Gastroesophageal sphincter (tissue), 4 donors: ENCODE measurements around the gene DOCK7. TPM values are rescaled to one million over a fixed set of nuclear protein-coding genes. Genes with fewer than 3 reads are reported as not detected.
"Not testable (repeated sequence)": the region's sequence is repeated elsewhere in the genome, so short reads cannot be mapped to it uniquely, and the experiment has no call there.

Experiments used
- ATAC-seq: fragments of 150-250 bp; one replicate; pipeline ENCODE4 v1.9.1; 2016; ENCODE audit warnings: mild to moderate bottlenecking, moderate library complexity
- H3K27ac ChIP-seq, 4 donors: fragments of 200-600 bp; sonication (generic) in 3 of 4; 1 replicate in 3 of 4; 2 replicates in 1 of 4; pipeline ENCODE4 v1.5.1; 2016 to 2019
- H3K27me3 ChIP-seq: fragments of 200-600 bp; sonication (generic); one replicate; pipeline ENCODE4 v1.5.1; 2019
- H3K36me3 ChIP-seq, 2 donors: fragments of 200-600 bp; sonication (generic); one replicate each; pipeline ENCODE4 v1.5.1; 2019; ENCODE audit warnings: control low read depth in 1 of 2
- H3K4me1 ChIP-seq, 3 donors: fragments of 200-600 bp; sonication (generic); 1 replicate in 2 of 3; 2 replicates in 1 of 3; pipeline ENCODE4 v1.5.1; 2016 to 2019; ENCODE audit warnings: control low read depth in 2 of 3
- H3K4me3 ChIP-seq, 2 donors: fragments of 200-600 bp; sonication (generic); one replicate each; pipeline ENCODE4 v1.5.1; 2019; ENCODE audit warnings: mild to moderate bottlenecking in 1 of 2, moderate library complexity in 1 of 2
- H3K9me3 ChIP-seq, 3 donors: fragments of 200-600 bp; sonication (generic); one replicate each; pipeline ENCODE4 v1.5.1; 2017 to 2019; ENCODE audit warnings: control low read depth in 2 of 3
- EP300 ChIP-seq: sonication (generic); formaldehyde crosslinking; IDR thresholded peaks from one replicate; pipeline ENCODE4 v1.6.1; 2017; ENCODE audit warnings: antibody characterized with exemption, mild to moderate bottlenecking
- POLR2A ChIP-seq, 2 donors: fragments of 450-650 bp; IDR thresholded peaks; one replicate each; pipeline ENCODE4 v1.6.1; 2017; ENCODE audit warnings: antibody characterized with exemption in 2 of 2, mild to moderate bottlenecking in 2 of 2, moderate library complexity in 1 of 2
- POLR2AphosphoS5 ChIP-seq: sonication (generic); formaldehyde crosslinking; IDR thresholded peaks from one replicate; pipeline ENCODE4 v1.6.1; 2017; ENCODE audit warnings: antibody characterized with exemption
- WGBS, 2 donors: methylation state at CpG; one replicate each; pipeline ENCODE4 v1.1.5; 2018; ENCODE audit warnings: low coverage in 1 of 2; 5-methylcytosine and 5-hydroxymethylcytosine counted together
- total RNA-seq, 4 donors: library from RNA; depleted of rRNA; stranded (reverse); fragments of >200 nt; gene quantifications; one replicate each; pipeline ENCODE4 v1.1.0, GENCODE V29; 2016
- TF ChIP-seq, protein P1 (sequence below), 4 experiments: fragments of 200-600 bp in 2 of 4; fragments of 450-650 bp in 2 of 4; sonication (generic) in 1 of 4; IDR thresholded peaks; one replicate each; pipeline ENCODE4 v1.5.1; 2017 to 2019; ENCODE audit warnings: antibody characterized with exemption in 4 of 4, mild to moderate bottlenecking in 2 of 4, moderate library complexity in 2 of 4

The DOCK7 gene
- total RNA-seq, 4 donors from 2014 or later = 30.2 to 50.7 (median 36.2) TPM

DNA sequence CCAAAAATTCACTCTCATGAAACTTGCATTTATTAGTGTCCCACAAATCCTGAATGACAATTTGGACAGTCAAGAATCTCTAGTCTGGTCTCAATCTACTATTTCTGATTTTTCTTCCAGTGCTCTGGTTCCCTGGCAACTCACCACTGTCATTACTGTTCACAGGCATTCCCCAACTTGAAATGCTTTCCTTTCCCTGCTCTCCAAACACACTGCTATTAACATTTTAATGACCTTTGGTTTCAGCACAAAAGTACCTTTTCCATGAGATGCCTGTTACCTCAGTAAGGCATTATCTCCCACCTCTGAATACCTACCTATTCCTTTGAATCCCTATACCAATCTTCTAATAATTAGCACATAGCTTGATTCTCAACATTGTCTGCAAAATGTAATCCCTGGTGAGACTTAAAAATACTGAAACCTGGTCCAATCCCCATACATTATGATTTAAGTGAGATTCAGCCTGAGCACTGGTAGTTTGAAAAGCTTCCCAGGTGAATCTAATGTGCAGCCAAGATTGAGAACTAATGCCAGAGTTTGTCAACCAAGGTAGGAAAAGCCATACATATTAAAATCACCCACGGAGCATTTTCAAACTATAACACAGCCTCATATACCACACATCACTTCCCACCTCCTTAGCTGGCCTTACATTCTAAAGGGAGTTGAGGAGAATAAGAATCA is 102.6 kb downstream of the DOCK7 start:
- Histone ChIP-seq H3K9me3 (no peaks in the 10 kb centered on the region), H3K27me3 (no peaks in the 10 kb centered on the region), H3K36me3 (peaks cover 0 to 18% of the 10 kb centered on the region in 2 donors), H3K27ac (no peak overlapping the region), H3K4me3 (no peak overlapping the region), H3K4me1 (no peaks in the 10 kb centered on the region)
- no peak for ATAC-seq
- TF ChIP-seq POLR2AphosphoS5 = no peak
- no peak for TF ChIP-seq POLR2A (IDR thresholded peaks at IDR 0.05)
- TF ChIP-seq EP300 = no peak
- TF ChIP-seq, protein P1, sequence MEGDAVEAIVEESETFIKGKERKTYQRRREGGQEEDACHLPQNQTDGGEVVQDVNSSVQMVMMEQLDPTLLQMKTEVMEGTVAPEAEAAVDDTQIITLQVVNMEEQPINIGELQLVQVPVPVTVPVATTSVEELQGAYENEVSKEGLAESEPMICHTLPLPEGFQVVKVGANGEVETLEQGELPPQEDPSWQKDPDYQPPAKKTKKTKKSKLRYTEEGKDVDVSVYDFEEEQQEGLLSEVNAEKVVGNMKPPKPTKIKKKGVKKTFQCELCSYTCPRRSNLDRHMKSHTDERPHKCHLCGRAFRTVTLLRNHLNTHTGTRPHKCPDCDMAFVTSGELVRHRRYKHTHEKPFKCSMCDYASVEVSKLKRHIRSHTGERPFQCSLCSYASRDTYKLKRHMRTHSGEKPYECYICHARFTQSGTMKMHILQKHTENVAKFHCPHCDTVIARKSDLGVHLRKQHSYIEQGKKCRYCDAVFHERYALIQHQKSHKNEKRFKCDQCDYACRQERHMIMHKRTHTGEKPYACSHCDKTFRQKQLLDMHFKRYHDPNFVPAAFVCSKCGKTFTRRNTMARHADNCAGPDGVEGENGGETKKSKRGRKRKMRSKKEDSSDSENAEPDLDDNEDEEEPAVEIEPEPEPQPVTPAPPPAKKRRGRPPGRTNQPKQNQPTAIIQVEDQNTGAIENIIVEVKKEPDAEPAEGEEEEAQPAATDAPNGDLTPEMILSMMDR (IDR thresholded peaks at IDR 0.05) = no peak
- 33 to 42% methylated on average over 1 of the region's 1 CpG for WGBS, 2 donors

DNA sequence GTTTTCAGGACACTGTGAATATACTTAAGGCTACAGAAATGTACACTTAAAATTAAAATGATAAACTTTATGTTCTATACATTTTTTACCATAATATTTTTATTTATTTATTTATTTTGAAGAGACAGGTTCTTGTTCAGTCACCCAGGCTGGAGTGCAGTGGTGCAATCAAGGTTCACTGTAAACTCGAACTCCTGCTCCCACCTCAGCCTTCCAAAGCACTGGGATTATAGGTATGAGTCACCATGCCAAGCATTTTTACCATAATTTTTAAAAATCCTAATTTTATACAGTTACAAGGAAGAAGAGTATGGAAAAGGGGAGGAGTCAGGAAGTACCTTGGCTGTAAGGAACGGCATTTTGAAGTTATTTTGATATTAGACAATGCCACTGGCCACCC is 114.5 kb downstream of the DOCK7 start:
- ATAC-seq = no peak
- H3K4me1 ChIP-seq = no peaks in the 10 kb centered on the region
- TF ChIP-seq, protein P1 (IDR thresholded peaks at IDR 0.05) = no peak
- TF ChIP-seq POLR2AphosphoS5 = no peak
- TF ChIP-seq POLR2A (IDR thresholded peaks at IDR 0.05) = no peak
- TF ChIP-seq EP300 = no peak
- no peak overlapping the region for H3K4me3 ChIP-seq
- peaks cover 0 to 8% (median 0%) of the 10 kb centered on the region in 3 donors for H3K9me3 ChIP-seq
- peaks cover 0 to 69% of the 10 kb centered on the region in 2 donors for H3K36me3 ChIP-seq
- WGBS, 2 donors = 27 to 57% methylated on average over 1 to 2 of the region's 2 CpGs
- H3K27ac ChIP-seq = no peak overlapping the region
- no peaks in the 10 kb centered on the region for H3K27me3 ChIP-seq

DNA sequence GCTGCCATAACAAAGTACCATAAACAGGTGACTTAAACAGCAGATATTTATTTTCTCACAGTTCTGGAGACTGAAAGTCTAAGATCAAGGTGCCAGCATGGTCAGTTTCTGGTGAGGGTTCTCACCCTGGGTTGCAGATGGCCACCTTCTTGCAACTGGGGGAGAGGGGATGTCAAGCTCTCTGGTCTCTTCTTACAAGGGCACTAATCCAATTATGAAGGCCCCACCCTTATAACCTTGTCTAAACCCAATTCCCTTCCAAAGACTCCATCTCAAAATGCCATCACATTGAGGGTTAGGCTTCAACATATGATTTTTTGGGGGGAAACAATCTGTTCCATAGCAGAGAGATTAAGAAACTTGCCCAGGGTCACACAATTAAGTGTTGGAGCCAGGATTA is 115.7 kb downstream of the DOCK7 start:
- no peak overlapping the region for H3K27ac ChIP-seq
- H3K4me1 ChIP-seq = no peaks in the 10 kb centered on the region
- no peaks in the 10 kb centered on the region for H3K27me3 ChIP-seq
- H3K4me3 ChIP-seq = no peak overlapping the region
- H3K9me3 ChIP-seq = peaks cover 0 to 17% (median 0%) of the 10 kb centered on the region in 3 donors
- H3K36me3 ChIP-seq = peaks cover 0 to 60% of the 10 kb centered on the region in 2 donors
- no peak for TF ChIP-seq POLR2A (IDR thresholded peaks at IDR 0.05)
- TF ChIP-seq POLR2AphosphoS5 = no peak
- TF ChIP-seq EP300 = no peak
- TF ChIP-seq, protein P1 (IDR thresholded peaks at IDR 0.05) = no peak
- ATAC-seq = no peak

DNA sequence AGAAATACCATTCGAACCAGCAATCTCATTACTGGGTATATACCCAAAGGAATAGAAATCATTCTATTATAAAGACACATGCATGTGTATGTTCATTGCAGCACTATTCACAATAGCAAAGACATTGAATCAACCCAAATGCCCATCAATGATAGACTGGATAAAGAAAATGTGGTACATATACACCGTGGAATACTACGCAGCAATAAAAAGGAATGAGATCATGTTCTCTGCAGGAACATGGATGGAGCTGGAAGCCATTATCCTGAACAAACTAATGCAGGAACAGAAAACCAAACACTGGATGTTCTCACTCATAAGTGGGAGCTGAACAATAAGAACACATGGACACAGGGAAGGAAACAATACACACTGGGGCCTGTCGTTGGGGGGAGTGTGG is 116.7 kb downstream of the DOCK7 start:
- not testable (repeated sequence) for H3K4me1 ChIP-seq, H3K27ac ChIP-seq, H3K4me3 ChIP-seq, ATAC-seq, H3K27me3 ChIP-seq
- WGBS, 2 donors = 99 to 100% methylated on average over 4 of the region's 4 CpGs
- peaks cover 0 to 21% (median 0%) of the 10 kb centered on the region in 3 donors for H3K9me3 ChIP-seq
- peaks cover 0 to 61% of the 10 kb centered on the region in 2 donors for H3K36me3 ChIP-seq

DNA sequence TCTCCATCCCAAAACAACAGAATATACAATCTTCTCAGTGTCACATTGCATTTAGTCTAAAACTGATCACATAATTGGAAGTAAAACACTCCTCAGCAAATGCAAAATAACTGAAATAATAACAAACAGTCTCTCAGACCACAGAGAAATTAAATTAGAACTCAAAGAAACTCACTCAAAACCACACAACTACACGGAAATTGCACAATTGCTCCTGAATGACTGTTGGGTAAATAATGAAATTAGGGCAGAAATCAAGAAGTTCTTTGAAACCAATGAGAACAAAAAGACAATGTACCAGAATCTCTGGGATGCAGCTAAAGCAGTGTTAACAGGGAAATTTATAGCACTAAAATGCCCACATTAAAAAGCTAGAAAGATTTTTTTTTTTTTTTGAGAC is 120.3 kb downstream of the DOCK7 start:
- not testable (repeated sequence) for H3K27me3 ChIP-seq, H3K27ac ChIP-seq, ATAC-seq, H3K4me1 ChIP-seq, H3K4me3 ChIP-seq
- WGBS, 2 donors = 67 to 82% methylated on average over 1 of the region's 1 CpG
- Histone ChIP-seq H3K36me3 (peaks cover 0 to 28% of the 10 kb centered on the region in 2 donors), H3K9me3 (peaks cover 0 to 21% (median 0%) of the 10 kb centered on the region in 3 donors)

DNA sequence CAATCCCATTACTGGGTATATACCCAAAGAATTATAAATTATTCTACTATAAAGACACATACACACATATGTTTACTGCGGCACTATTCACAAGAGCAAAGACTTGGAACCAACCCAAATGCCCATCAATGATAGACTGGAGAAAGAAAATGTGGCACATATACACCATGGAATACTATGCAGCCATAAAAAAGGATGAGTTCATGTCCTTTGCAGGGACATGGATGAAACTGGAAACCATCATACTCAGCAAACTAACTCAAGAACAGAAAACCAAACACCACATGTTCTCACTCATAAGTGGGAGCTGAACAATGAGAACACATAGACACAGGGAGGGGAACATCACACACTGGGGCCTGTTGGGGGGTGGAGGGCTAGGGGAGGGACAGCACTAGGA is 121.0 kb downstream of the DOCK7 start:
- not testable (repeated sequence) for H3K27ac ChIP-seq, H3K27me3 ChIP-seq, ATAC-seq, H3K4me1 ChIP-seq, H3K4me3 ChIP-seq
- 89 to 100% methylated on average over 1 of the region's 1 CpG for WGBS, 2 donors
- H3K9me3 ChIP-seq = peaks cover 0 to 16% (median 0%) of the 10 kb centered on the region in 3 donors
- peaks cover 0 to 24% of the 10 kb centered on the region in 2 donors for H3K36me3 ChIP-seq
